ENCODE results near the gene TTC14. TPM values are rescaled to one million over a fixed set of nuclear protein-coding genes. Genes with fewer than 3 reads are reported as not detected.

Gene TTC14
- total RNA-seq, 1 experiment from 2014 or later, result 71.4 TPM

DNA sequence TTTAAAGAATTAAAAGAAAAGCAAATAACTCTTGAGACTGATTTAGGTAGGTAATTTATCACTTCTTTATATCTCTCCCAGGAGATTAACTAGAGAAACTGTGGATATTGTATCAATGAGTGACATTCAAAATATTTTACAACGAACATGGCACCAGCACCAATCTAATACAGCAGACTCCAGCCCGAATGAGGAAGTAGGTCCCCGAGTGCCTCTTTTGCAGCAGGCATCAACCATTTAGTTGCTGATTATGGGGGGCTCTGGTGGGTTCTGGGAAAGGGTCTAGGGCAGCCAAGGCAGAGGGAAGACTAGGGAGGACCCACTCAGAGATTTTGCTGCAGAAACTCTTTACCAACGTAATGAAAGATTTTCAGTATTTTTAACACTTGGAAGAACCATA is 31.7 kb upstream of the TTC14 start:
- DNase-seq (ENCODE audit: low read depth, low spot score) (no peak), ATAC-seq (no peak)
- no peak for TF ChIP-seq SIN3A (IDR thresholded peaks at IDR 0.05; ENCODE audit: borderline replicate concordance, insufficient read depth, low read depth, low read length)
- no peak for TF ChIP-seq CTCF (IDR thresholded peaks at IDR 0.05)
- TF ChIP-seq, protein P1, sequence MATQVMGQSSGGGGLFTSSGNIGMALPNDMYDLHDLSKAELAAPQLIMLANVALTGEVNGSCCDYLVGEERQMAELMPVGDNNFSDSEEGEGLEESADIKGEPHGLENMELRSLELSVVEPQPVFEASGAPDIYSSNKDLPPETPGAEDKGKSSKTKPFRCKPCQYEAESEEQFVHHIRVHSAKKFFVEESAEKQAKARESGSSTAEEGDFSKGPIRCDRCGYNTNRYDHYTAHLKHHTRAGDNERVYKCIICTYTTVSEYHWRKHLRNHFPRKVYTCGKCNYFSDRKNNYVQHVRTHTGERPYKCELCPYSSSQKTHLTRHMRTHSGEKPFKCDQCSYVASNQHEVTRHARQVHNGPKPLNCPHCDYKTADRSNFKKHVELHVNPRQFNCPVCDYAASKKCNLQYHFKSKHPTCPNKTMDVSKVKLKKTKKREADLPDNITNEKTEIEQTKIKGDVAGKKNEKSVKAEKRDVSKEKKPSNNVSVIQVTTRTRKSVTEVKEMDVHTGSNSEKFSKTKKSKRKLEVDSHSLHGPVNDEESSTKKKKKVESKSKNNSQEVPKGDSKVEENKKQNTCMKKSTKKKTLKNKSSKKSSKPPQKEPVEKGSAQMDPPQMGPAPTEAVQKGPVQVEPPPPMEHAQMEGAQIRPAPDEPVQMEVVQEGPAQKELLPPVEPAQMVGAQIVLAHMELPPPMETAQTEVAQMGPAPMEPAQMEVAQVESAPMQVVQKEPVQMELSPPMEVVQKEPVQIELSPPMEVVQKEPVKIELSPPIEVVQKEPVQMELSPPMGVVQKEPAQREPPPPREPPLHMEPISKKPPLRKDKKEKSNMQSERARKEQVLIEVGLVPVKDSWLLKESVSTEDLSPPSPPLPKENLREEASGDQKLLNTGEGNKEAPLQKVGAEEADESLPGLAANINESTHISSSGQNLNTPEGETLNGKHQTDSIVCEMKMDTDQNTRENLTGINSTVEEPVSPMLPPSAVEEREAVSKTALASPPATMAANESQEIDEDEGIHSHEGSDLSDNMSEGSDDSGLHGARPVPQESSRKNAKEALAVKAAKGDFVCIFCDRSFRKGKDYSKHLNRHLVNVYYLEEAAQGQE (IDR thresholded peaks at IDR 0.05; ENCODE audit: insufficient read depth in 1 of 2, low read depth in 2 of 2, low read length in 1 of 2), result no peak
- no peaks in the 10 kb centered on the region for H3K9me3 ChIP-seq (ENCODE audit: control insufficient read depth, insufficient read depth, low read depth, low read length)
- ChIA-PET POLR2A (no interaction called here), CTCF (no interaction called here)
- no peaks in the 10 kb centered on the region for H3K4me1 ChIP-seq (ENCODE audit: control insufficient read depth, insufficient read depth, low read length)
- in situ Hi-C loops (cut with HindIII; ENCODE audit: low pct_unique_long_range_greater_than_20kb, low sequenced_read_pairs), result no loop called here
- intact Hi-C loops (cut with micrococcal nuclease; ENCODE audit: unreplicated experiment), result no loop called here
- no peaks in the 10 kb centered on the region for H3K27me3 ChIP-seq (ENCODE audit: control insufficient read depth, insufficient read depth, low read length)
- no peaks in the 10 kb centered on the region for H3K36me3 ChIP-seq (ENCODE audit: control insufficient read depth, insufficient read depth, low read length)
- no peak overlapping the region for H3K4me3 ChIP-seq (ENCODE audit: low read depth in 2 of 2, low read length in 2 of 2)
- H3K27ac ChIP-seq (ENCODE audit: low read length), result no peak overlapping the region
- no TSS peak for BruUV-seq (replicated peaks)

DNA sequence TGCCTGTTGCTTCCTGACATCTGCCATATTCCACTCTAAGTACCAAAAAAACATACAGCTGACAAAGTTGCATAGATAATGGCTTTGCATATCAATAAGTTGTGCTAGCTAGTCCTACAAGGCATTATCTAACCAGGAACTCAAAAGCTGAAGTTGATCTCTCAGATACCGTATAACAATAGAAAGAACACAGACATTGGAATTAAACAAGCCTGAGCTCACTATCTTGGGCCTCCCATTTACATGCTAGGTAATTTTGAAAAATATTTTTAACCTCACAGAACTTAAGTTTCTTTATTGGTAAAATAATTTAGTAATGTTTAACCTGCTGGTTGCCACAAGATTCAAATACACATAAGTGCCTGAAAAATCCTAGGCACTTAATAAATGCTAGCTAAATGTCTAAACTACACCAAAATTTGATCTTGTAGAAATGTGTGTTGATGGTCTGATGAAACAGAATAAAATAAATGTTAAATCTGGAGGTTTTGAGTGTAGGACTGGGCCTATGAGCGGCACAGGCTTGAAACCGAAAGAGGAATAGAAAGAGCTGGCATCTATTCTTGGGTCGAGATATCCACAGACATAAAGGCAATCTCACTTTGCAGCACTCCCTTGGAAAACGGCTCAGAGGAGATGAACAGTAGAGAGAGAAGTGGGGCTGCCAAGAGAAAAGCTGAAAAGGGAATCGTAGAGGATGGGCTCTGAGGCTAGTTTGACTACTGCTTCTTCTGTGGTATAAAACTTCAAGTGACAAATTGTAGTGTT is 29.9 kb upstream of the TTC14 start:
- Histone ChIP-seq H3K9me3 (ENCODE audit: control insufficient read depth, insufficient read depth, low read depth, low read length) (no peaks in the 10 kb centered on the region), H3K4me1 (ENCODE audit: control insufficient read depth, insufficient read depth, low read length) (no peaks in the 10 kb centered on the region), H3K27ac (ENCODE audit: low read length) (no peak overlapping the region), H3K27me3 (ENCODE audit: control insufficient read depth, insufficient read depth, low read length) (no peaks in the 10 kb centered on the region), H3K4me3 (ENCODE audit: low read depth in 2 of 2, low read length in 2 of 2) (no peak overlapping the region), H3K36me3 (ENCODE audit: control insufficient read depth, insufficient read depth, low read length) (no peaks in the 10 kb centered on the region)
- POLR2A ChIA-PET, result no interaction called here
- in situ Hi-C loops (cut with HindIII; ENCODE audit: low pct_unique_long_range_greater_than_20kb, low sequenced_read_pairs), result no loop called here
- CTCF ChIA-PET, result no interaction called here
- intact Hi-C loops (cut with micrococcal nuclease; ENCODE audit: unreplicated experiment), result no loop called here
- TF ChIP-seq TCF7L2 (IDR thresholded peaks at IDR 0.05; ENCODE audit: low read depth, low read length) (no peak), POLR2AphosphoS5 (IDR thresholded peaks at IDR 0.05; ENCODE audit: low read depth, low read length) (no peak), SIN3A (IDR thresholded peaks at IDR 0.05; ENCODE audit: borderline replicate concordance, insufficient read depth, low read depth, low read length) (no peak), CTCF (IDR thresholded peaks at IDR 0.05) (no peak)
- TF ChIP-seq, protein P1 (IDR thresholded peaks at IDR 0.05; ENCODE audit: insufficient read depth in 1 of 2, low read depth in 2 of 2, low read length in 1 of 2), result no peak
- DNase-seq (ENCODE audit: low read depth, low spot score) (no peak), ATAC-seq (no peak)
- no TSS peak for BruUV-seq (replicated peaks)

Data from Panc1 (cell line).